HG02678 (cell line): ENCODE measurements around the gene FBXW7.

Experiments used
- ATAC-seq: cut with Tn5 transposase; IDR thresholded peaks from one replicate; pipeline ENCODE4 v1.9.1; 2021; ENCODE audit warnings: mild to moderate bottlenecking, moderate library complexity; ENCODE audit not compliant: unreplicated experiment

Gene FBXW7

DNA sequence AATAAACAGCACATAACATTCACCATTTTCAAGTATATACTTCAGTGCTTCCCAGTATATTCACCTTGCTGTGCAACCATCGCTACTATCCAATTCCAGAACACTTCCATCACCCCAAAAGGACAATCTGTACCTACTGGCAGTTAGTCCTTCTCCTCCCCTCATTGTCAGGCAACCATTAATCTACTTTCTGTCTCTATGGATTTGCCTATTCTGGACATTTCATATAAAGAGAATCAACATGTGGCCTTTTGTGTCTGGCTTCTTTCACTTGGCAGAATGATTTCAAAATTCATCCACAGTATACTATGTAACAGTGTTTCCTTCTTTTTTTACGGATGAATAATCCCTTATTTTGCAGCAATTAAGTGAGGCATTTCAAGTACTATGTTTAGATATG lies 189.4 kb downstream of the FBXW7 start:
- no peak for ATAC-seq

- ATAC-seq: no peak
Observed at GRCh38 chr4:152344001-152344400, 191.9 kb downstream of the FBXW7 start.

DNA sequence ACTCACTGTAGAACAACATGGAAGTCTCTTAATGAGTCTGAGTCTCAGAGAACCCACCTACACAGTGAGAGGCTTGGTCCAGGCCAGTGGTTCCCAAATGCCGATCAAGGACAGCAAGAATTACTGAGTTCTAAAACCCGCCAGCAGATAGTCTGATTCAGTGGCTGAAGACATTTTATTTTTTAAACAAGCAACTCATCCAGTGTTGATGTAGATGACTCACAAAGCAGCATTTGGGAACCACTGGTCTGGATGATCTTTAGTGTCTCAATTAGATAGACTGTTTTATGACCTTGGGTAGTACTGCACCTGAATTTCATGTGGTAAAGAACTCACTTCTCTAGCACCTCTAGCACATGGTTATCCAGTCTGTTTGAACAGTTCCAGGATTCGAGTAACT lies 193.6 kb downstream of the FBXW7 start:
- ATAC-seq: no peak

DNA sequence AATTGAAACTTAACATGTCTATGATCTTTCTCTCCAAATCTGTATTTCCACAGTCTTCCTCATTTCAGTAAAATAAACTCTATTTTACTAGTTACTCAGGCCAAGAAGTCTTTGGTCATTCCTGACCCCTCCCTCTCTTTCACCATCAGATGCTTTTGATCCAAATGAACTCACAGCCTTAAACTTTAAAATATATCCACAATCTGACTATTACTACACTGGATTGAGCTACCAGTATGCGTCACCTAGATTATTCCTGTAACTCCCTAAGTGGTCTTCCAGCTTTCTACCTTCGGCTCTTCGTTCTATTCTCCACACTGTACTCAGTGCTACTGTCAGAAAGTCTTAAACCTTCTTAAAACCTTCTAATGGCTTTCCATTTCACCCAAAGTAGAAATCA lies 195.1 kb downstream of the FBXW7 start:
- no peak for ATAC-seq

- no peak for ATAC-seq
Observed at GRCh38 chr4:152339576-152339975, 196.3 kb downstream of the FBXW7 start.

DNA sequence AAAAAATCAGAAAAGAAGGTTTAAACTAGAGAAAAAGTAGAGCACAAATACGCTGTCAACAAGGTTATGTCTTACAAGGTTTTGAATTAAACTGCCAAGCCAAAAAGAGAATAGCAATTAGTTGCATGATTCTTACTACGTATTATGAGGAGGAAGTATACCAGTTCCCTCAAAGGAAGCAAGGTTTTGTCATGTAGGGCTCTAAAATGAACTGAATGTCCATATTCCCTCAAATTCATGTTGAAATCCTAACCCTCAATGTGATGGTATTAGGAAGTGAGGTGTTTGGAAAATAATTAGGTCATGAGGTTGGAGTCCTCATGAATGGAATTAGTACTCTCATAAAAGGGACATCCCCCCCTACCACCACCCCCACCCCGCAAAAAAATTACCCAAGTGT lies 201.0 kb downstream of the FBXW7 start:
- no peak for ATAC-seq

- no peak for ATAC-seq
Observed at GRCh38 chr4:152331042-152331441, 204.8 kb downstream of the FBXW7 start.

- ATAC-seq: no peak
Observed at GRCh38 chr4:152328582-152328981, 207.3 kb downstream of the FBXW7 start.

- no peak for ATAC-seq
Observed at GRCh38 chr4:152327606-152328453, 208.1 kb downstream of the FBXW7 start.

- ATAC-seq: no peak
Observed at GRCh38 chr4:152325831-152326230, 210.1 kb downstream of the FBXW7 start.

DNA sequence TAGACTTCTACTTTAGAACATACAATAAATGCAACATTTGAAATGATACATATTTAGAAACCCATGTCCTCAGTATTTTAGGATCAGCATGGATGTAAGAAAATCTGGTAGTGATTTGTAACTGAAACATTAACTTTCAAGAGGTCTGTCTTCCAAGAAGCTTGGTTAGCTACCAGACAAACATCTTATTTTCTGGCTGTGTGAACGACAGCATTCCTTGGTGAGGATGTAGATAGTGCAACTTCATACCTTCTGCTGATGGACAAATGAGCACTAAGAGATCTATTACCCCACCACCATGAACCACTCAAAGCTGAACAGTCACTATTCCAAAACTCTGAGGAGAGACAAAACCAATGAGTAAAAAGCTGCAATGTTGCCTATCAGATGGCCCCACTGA lies 212.7 kb downstream of the FBXW7 start:
- no peak for ATAC-seq

- no peak for ATAC-seq
Observed at GRCh38 chr4:152322656-152323055, 213.2 kb downstream of the FBXW7 start.

- no peak for ATAC-seq
Observed at GRCh38 chr4:152321923-152322322, 214.0 kb downstream of the FBXW7 start.

DNA sequence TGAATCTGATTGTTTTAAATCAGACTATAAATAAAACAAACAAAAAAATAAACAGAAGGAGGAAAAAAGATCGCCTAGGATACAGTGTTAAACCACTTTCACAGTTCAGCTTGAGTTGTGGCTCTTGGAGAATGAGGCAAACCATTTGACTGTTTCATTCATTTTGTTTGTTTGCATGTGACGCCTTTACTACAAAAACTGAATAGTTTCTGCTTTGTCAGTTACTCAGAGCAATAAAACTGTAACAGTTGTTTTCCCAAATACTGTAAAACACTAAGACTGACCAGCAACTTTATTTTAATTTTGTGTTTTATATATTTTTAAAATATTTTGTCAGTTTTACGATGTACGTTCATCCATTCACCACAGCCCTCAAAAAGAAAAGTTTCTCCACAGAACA lies 214.5 kb downstream of the FBXW7 start:
- no peak for ATAC-seq

DNA sequence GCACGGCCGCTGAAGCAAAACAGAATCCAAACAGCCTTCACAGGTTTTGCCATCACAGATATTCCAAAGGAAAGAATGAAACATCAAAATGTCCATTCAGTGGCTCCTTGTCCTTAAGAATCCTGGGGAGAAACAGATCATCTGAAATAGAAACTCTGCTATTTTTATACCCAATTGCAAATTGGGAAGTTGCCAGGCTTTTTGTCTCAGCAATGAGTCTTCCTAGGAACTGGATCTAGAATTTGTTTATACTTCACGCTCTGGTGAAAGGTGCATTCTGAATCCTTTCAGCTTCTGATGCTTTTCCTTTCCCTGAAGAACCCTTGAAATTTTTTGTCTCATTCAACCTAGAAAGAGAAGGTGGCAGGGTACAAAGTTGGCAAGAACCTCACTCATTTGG lies 218.9 kb downstream of the FBXW7 start:
- no peak for ATAC-seq

- ATAC-seq: no peak
Observed at GRCh38 chr4:152310257-152310656, 225.6 kb downstream of the FBXW7 start.

- ATAC-seq: no peak
Observed at GRCh38 chr4:152309418-152309817, 226.5 kb downstream of the FBXW7 start.

- ATAC-seq: no peak
Observed at GRCh38 chr4:152308951-152309350, 226.9 kb downstream of the FBXW7 start.

GRCh38 chr4:152307669-152308068 lies 228.2 kb downstream of the FBXW7 start:
- ATAC-seq: no peak

GRCh38 chr4:152306541-152306940 lies 229.4 kb downstream of the FBXW7 start:
- no peak for ATAC-seq

- peak; percentile 86 for ATAC-seq
Observed at GRCh38 chr4:152304220-152304619, 231.7 kb downstream of the FBXW7 start.

DNA sequence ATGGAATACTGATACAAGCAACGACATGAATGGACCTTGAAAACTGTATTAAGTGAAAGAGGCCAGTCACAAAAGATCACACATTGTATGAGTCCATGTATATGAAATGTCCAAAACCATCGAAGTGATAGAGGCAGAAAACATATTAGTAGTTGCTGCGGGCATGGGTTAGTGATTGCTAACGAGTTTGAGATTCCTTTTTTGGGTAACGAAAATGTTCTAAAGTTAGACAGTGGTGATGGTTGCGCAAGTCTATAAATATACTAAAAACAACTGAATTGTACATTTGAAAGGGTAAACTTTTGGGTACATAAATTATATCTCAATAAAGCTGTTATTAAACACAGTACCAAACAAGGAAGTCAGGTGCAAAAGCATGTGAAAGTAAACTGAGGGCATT lies 234.5 kb downstream of the FBXW7 start:
- no peak for ATAC-seq

DNA sequence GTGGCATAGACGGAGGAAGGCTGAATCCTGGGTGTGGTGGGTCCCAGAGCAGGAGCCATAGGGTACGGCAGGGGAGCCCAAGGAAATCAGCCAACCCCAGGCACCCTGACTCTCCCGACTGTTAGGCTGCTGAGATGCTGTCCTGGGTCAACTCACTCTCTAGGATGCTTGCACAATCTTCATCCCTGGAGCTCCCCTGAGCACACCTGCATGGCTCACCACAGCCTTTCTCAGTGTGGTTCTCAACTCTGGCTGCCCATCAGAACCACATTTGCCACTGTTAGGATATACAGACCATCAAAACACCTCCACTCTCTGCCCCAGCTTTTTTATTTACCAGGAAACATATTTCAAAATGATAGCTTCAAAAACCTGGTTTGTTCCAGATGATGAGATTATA lies 236.3 kb downstream of the FBXW7 start:
- no peak for ATAC-seq
